Hepatocyte (in vitro differentiated cells): ENCODE measurements around the gene WWTR1.

Source experiments
- EZH2 ChIP-seq: fragments of 200-600 bp; sonication (generic); IDR thresholded peaks from 2 replicates; pipeline ENCODE4 v1.6.1; 2016; ENCODE audit warnings: antibody characterized with exemption, mild to moderate bottlenecking, borderline replicate concordance
- TF ChIP-seq, protein P1 (sequence below): fragments of 200-600 bp; sonication (generic); IDR thresholded peaks from 2 replicates; pipeline ENCODE4 v1.5.1; 2016; ENCODE audit warnings: antibody characterized with exemption, mild to moderate bottlenecking; ENCODE audit not compliant: poor library complexity

DNA sequence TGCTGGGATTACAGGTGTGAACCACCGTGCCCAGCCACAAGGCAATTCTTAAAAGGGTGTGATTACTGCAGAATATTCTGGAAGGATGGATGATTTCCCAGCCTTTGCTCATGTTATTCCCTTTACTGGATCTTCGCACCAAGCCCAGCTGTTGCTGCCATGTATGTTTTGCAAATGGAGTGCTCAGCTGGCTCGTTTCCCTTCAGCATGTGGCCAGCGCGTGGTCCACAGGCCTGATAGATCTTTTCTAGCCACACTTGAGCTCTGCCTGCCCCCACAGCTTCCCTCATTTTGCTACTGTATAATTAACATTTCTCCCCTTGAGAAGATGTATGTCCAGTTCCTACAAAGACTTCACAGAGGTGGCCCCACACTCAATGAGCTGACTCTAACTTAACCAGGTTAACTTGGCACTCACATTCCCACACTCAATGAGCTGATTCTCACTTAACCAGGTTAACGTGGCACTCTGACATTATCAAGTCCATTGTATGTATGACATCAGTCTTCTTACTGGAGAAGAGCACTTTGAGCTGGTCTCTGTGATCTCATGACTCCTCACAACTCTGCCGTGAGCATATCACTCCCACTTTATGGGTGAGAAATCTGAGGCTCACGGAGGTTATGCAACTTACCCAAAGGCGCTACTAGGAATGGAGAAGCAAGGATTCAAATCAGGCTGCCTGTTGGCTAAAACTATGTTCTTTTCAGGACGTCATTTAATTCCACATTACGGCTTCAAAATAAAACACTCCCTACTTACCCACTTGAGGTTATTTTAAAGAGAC is 134.1 kb downstream of the WWTR1 start:
- TF ChIP-seq EZH2 = no peak
- TF ChIP-seq, protein P1, sequence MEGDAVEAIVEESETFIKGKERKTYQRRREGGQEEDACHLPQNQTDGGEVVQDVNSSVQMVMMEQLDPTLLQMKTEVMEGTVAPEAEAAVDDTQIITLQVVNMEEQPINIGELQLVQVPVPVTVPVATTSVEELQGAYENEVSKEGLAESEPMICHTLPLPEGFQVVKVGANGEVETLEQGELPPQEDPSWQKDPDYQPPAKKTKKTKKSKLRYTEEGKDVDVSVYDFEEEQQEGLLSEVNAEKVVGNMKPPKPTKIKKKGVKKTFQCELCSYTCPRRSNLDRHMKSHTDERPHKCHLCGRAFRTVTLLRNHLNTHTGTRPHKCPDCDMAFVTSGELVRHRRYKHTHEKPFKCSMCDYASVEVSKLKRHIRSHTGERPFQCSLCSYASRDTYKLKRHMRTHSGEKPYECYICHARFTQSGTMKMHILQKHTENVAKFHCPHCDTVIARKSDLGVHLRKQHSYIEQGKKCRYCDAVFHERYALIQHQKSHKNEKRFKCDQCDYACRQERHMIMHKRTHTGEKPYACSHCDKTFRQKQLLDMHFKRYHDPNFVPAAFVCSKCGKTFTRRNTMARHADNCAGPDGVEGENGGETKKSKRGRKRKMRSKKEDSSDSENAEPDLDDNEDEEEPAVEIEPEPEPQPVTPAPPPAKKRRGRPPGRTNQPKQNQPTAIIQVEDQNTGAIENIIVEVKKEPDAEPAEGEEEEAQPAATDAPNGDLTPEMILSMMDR = no peak
